GM23248 (cell line): ENCODE results near the gene JHY.

ENCODE experiments used
- EZH2 ChIP-seq: fragments of 200-600 bp; sonication (generic); IDR thresholded peaks from 2 replicates; pipeline ENCODE4 v1.6.1; 2018; ENCODE audit warnings: antibody characterized with exemption, mild to moderate bottlenecking; ENCODE audit not compliant: insufficient read depth, poor library complexity, severe bottlenecking
- EZH2phosphoT487 ChIP-seq: fragments of 200-600 bp; sonication (generic); IDR thresholded peaks from 2 replicates; pipeline ENCODE4 v1.6.1; 2018; ENCODE audit warnings: antibody characterized with exemption, moderate library complexity, mild to moderate bottlenecking, low read depth; ENCODE audit not compliant: insufficient read depth

DNA sequence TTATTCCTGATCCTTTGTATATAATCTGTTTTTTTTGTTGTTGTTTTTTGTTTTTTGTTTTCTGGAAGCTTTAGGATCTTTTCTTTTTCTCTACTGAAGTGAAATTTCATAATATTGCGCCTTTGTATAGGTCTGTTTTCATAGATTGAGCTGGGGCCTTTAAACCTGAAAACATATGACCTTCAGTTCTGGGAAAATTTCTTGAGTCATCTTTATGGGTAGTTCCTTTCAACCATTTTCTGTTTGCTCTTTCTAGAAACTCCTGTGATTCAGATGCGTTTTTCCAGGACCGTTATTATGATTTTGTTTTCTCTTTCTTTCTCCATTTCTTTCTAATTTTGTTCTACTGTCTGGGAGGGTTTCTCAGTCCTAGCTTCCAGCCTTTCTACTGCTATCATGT lies 55.4 kb downstream of the JHY start:
- TF ChIP-seq EZH2 (no peak), EZH2phosphoT487 (no peak)
